Measurements from ENCODE around the gene FOXP1.
"Not testable (repeated sequence)": the region's sequence is repeated elsewhere in the genome, so short reads cannot be mapped to it uniquely, and the experiment has no call there.

The FOXP1 gene

DNA sequence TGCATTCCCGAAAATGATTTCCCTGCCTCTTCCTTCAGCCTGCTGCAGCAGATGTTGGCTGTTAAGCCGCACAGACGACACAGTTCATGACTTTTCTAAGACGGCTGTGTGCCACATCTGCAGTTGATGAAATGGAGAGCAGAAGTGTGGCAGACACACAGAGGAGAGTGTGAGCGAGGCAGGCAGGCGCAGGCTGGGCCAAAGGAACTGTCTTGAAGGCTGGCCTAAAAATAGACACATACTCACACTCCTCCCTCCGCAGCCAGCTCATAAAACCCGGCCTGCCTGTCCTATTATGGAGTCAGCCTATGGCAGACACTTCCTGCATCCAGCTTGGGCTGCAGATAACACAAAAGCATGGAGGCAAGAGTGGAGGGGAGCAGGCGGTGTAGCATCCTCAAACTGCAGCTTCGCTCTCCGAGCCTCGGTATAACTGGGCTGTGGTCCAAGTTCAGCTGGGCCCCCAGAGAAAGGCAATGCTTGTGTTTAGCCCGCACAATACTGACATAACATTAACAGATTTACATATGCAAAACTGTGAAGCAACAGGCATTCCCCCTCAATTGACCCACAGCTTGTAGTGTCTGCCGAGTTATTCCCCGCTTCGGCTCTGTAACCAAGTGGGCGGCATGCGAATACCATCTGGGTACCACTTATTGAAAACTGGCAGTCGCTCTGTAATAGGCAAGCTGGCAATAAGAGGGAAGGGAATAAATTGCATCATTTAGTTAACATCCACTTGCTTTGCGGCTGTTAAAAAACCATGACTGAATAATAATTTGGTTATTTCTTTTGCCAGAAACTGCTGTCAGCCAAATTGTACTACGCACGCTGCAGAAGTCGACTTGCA lies 40.8 kb downstream of the FOXP1 start:
- no peak for DNase-seq (ENCODE audit: insufficient read length)
- no peak for FAIRE-seq
- no peak for TF ChIP-seq TAF1 (IDR thresholded peaks at IDR 0.05; ENCODE audit: borderline replicate concordance, low read depth, low read length)
- no peak for TF ChIP-seq POLR2AphosphoS5 (IDR thresholded peaks at IDR 0.05; ENCODE audit: low read depth, low read length)
- TF ChIP-seq POLR2A (IDR thresholded peaks at IDR 0.05; ENCODE audit: low read depth, low read length) = no peak

DNA sequence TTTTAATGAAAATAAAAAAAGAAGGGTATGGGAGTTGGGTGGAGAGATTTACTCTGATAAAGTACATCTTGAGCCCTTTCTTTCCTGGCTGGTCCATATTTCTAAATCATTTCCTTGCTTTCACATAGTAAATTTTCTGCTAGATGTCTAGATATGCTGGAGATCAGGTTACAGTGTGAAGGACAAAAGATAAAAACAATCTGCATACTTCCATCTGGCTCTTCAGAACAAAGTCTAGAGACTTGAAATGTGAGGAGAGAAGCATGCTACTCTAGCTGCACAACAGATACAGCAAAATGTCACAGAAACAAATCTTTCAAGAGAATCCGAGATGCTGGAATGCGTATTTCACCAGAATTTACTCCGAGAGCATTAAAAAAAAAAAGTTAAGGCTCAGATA lies 42.2 kb downstream of the FOXP1 start:
- TF ChIP-seq POLR2A (IDR thresholded peaks at IDR 0.05; ENCODE audit: low read depth, low read length) = no peak
- no peak for TF ChIP-seq POLR2AphosphoS5 (IDR thresholded peaks at IDR 0.05; ENCODE audit: low read depth, low read length)
- no peak for TF ChIP-seq TAF1 (IDR thresholded peaks at IDR 0.05; ENCODE audit: borderline replicate concordance, low read depth, low read length)
- DNase-seq (ENCODE audit: insufficient read length) = no peak
- FAIRE-seq = no peak

GRCh38 chr3:71537211-71537611 lies 46.3 kb downstream of the FOXP1 start:
- FAIRE-seq (no peak), DNase-seq (ENCODE audit: insufficient read length) (no peak)
- TF ChIP-seq POLR2A (IDR thresholded peaks at IDR 0.05; ENCODE audit: low read depth, low read length) (no peak), TAF1 (IDR thresholded peaks at IDR 0.05; ENCODE audit: borderline replicate concordance, low read depth, low read length) (no peak), POLR2AphosphoS5 (IDR thresholded peaks at IDR 0.05; ENCODE audit: low read depth, low read length) (no peak)

DNA sequence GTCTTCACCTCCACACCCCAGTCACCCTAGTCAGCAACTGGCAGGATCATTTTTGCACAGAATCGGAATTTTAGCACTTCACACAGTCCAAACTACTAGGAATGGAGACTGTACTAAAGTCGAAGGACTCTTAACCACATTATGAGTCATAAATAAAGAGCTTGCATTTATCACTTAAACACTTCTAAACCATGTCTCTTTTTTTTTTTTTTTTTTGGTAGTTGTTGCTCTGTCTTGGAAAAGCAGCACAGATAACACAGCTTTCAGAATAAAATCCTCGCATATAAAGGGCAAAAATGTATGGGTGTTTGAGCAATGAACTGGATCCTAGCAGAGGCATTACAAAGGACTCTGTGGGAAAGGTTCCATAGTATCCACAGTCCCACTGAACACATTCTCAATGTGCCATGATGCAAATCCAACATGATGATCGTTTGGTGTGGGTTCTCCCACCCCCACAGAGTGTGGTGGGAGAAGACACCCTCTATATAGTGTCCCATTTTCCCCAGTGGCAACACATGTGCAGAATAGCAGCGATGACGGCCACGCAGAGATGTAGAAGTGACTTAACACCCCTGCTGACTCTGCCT lies 47.1 kb downstream of the FOXP1 start:
- DNase-seq (ENCODE audit: insufficient read length) (no peak), FAIRE-seq (no peak)
- no peak for TF ChIP-seq TAF1 (IDR thresholded peaks at IDR 0.05; ENCODE audit: borderline replicate concordance, low read depth, low read length)
- no peak for TF ChIP-seq POLR2AphosphoS5 (IDR thresholded peaks at IDR 0.05; ENCODE audit: low read depth, low read length)
- no peak for TF ChIP-seq POLR2A (IDR thresholded peaks at IDR 0.05; ENCODE audit: low read depth, low read length)

- DNase-seq (ENCODE audit: insufficient read length) (no peak), FAIRE-seq (no peak)
- TF ChIP-seq POLR2AphosphoS5 (IDR thresholded peaks at IDR 0.05; ENCODE audit: low read depth, low read length) (no peak), TAF1 (IDR thresholded peaks at IDR 0.05; ENCODE audit: borderline replicate concordance, low read depth, low read length) (no peak), POLR2A (IDR thresholded peaks at IDR 0.05; ENCODE audit: low read depth, low read length) (no peak)
These were observed 49.9 kb downstream of the FOXP1 start for GRCh38 chr3:71533588-71533987.

GRCh38 chr3:71532639-71533395 lies 50.7 kb downstream of the FOXP1 start:
- FAIRE-seq (no peak), DNase-seq (ENCODE audit: insufficient read length) (no peak)
- TF ChIP-seq TAF1 (IDR thresholded peaks at IDR 0.05; ENCODE audit: borderline replicate concordance, low read depth, low read length) (no peak), POLR2AphosphoS5 (IDR thresholded peaks at IDR 0.05; ENCODE audit: low read depth, low read length) (no peak), POLR2A (IDR thresholded peaks at IDR 0.05; ENCODE audit: low read depth, low read length) (no peak)

DNA sequence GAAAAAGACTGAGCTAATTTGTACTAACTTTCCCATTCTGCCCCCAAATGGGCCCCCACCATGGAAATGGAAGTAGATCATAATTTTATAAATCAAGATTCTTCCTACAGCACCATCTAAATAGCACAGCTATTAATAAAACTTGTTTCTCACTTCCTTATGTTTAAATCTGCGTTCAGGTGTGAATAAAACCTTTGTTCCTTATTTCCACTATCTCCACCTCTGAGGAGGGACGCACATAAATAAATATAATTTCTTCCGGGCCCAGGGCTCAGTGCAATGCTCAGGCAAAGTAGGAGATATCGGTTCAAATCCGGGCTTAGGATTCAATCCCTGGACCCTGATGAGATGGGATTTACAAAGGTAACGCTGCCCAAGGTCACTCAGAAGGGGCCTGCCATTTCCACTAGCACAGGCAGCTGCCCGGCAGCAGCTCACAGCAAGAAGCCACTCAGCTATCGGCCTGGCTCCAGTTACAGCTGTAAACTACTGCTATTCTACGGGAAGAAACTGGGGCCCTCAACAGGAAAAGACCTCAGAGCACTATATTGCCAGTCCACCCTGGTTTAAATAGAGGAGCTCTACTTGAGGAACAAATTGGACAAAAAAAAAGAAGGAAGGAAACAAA lies 52.5 kb downstream of the FOXP1 start:
- no peak for FAIRE-seq
- no peak for DNase-seq (ENCODE audit: insufficient read length)
- no peak for TF ChIP-seq POLR2A (IDR thresholded peaks at IDR 0.05; ENCODE audit: low read depth, low read length)
- TF ChIP-seq POLR2AphosphoS5 (IDR thresholded peaks at IDR 0.05; ENCODE audit: low read depth, low read length) = no peak
- no peak for TF ChIP-seq TAF1 (IDR thresholded peaks at IDR 0.05; ENCODE audit: borderline replicate concordance, low read depth, low read length)

DNA sequence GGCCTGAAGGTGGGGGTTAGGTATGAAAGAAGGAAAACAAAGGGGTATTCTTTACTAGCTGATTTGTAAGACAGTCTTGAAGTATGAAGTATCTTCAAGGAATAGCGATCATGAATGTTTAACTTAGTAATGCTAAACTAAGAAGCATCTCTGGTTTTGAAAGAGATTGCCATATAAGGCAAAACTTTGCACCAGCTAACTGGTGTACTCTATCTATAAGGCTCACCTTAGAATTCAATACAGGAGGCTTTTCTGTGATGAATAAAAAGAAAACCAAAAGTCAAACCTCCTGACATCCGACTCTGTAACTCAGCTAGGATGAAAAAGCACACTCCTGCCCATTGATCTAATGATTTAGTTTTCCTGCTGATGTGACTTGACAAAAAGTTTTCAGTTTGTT lies 54.7 kb downstream of the FOXP1 start:
- TF ChIP-seq POLR2AphosphoS5 (IDR thresholded peaks at IDR 0.05; ENCODE audit: low read depth, low read length) = no peak
- no peak for TF ChIP-seq POLR2A (IDR thresholded peaks at IDR 0.05; ENCODE audit: low read depth, low read length)
- no peak for TF ChIP-seq TAF1 (IDR thresholded peaks at IDR 0.05; ENCODE audit: borderline replicate concordance, low read depth, low read length)
- DNase-seq (ENCODE audit: insufficient read length) (no peak), FAIRE-seq (no peak)

DNA sequence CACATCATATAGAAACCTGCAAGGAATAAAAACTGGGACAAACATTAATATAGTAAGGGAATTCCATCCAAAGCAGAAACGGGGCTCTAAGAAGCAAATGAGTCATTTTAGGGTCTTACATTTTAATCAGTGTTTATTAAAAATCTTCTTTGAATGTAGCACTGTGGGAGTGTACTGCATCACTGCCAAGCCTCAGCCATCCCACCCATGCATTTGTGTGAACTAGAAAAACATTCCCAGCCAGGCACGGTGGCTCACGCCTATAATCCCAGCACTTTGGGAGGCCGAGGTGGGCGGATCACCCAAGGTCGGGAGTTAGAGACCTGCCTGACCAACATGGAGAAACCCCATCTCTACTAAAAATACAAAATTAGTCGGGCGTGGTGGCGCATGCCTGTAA lies 57.1 kb downstream of the FOXP1 start:
- not testable (repeated sequence) for FAIRE-seq; DNase-seq (ENCODE audit: insufficient read length)

GRCh38 chr3:71525391-71525790 lies 58.1 kb downstream of the FOXP1 start:
- no peak for FAIRE-seq
- TF ChIP-seq POLR2AphosphoS5 (IDR thresholded peaks at IDR 0.05; ENCODE audit: low read depth, low read length) = no peak
- no peak for TF ChIP-seq POLR2A (IDR thresholded peaks at IDR 0.05; ENCODE audit: low read depth, low read length)
- no peak for TF ChIP-seq TAF1 (IDR thresholded peaks at IDR 0.05; ENCODE audit: borderline replicate concordance, low read depth, low read length)
- DNase-seq (ENCODE audit: insufficient read length) = no peak

DNA sequence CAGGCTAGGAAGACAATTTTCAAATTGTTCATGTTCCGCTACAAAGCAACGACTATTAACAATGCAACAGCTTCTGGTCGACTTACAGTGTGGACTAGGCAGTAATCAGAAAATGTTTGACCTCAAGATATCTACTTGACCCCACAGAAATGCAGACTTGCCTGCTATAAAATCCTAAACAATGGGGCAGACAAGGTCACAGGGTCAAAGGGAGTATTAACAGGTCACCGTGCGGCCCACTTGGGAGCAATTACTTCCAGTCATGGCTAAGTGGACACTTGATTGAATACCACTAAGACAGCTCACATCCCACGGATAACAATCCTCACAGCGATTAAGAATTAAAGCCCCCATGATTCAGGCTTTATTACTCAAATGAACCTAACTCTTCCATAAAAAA lies 58.9 kb downstream of the FOXP1 start:
- FAIRE-seq (no peak), DNase-seq (ENCODE audit: insufficient read length) (no peak)
- no peak for TF ChIP-seq POLR2AphosphoS5 (IDR thresholded peaks at IDR 0.05; ENCODE audit: low read depth, low read length)
- TF ChIP-seq TAF1 (IDR thresholded peaks at IDR 0.05; ENCODE audit: borderline replicate concordance, low read depth, low read length) = no peak
- TF ChIP-seq POLR2A (IDR thresholded peaks at IDR 0.05; ENCODE audit: low read depth, low read length) = no peak

Measured in GM12892 (cell line).